Loucy (cell line): Measurements from ENCODE around the gene CD84.

ENCODE experiments used
- H2AFZ ChIP-seq: fragments of 200-600 bp; sonication (generic); 2 replicates; pipeline ENCODE4 v1.6.0; 2016; ENCODE audit warnings: antibody characterized with exemption, mild to moderate bottlenecking, low read length, moderate library complexity
- H3F3A ChIP-seq: fragments of 200-600 bp; 2 replicates; pipeline ENCODE4 v1.6.0; 2016; ENCODE audit warnings: antibody characterized with exemption, low read depth, mild to moderate bottlenecking
- H3K27me3 ChIP-seq: fragments of 200-600 bp; sonication (generic); 2 replicates; pipeline ENCODE4 v1.6.1; 2014; ENCODE audit warnings: low read length, mild to moderate bottlenecking; ENCODE audit not compliant: insufficient read depth, poor library complexity, severe bottlenecking
- H3K36me3 ChIP-seq: fragments of 200-600 bp; sonication (generic); 2 replicates; pipeline ENCODE4 v1.6.1; 2016; ENCODE audit warnings: low read length; ENCODE audit not compliant: insufficient read depth
- H3K4me1 ChIP-seq: fragments of 200-600 bp; sonication (generic); 2 replicates; pipeline ENCODE4 v1.5.1; 2014; ENCODE audit warnings: low read length, mild to moderate bottlenecking; ENCODE audit not compliant: insufficient read depth, poor library complexity, severe bottlenecking
- H3K4me2 ChIP-seq: fragments of 200-600 bp; sonication (generic); 2 replicates; pipeline ENCODE4 v1.6.0; 2014; ENCODE audit warnings: antibody characterized with exemption, low read length, low read depth, mild to moderate bottlenecking; ENCODE audit not compliant: poor library complexity, severe bottlenecking
- H3K4me3 ChIP-seq: fragments of 200-600 bp; sonication (generic); 2 replicates; pipeline ENCODE4 v1.5.1; 2014; ENCODE audit warnings: low read length, mild to moderate bottlenecking, mixed read lengths; ENCODE audit not compliant: poor library complexity, severe bottlenecking
- H3K79me2 ChIP-seq: fragments of 200-600 bp; sonication (generic); 2 replicates; pipeline ENCODE4 v1.6.1; 2014; ENCODE audit warnings: low read length; ENCODE audit not compliant: insufficient read depth
- H3K9ac ChIP-seq: fragments of 200-600 bp; sonication (generic); 2 replicates; pipeline ENCODE4 v1.6.0; 2014; ENCODE audit warnings: mild to moderate bottlenecking, low read depth, low read length, moderate library complexity; ENCODE audit not compliant: poor library complexity, severe bottlenecking
- H3K9me2 ChIP-seq: fragments of 200-600 bp; sonication (generic); replicated peaks from 2 replicates; pipeline ENCODE4 v1.6.1; 2016; ENCODE audit warnings: low read depth, low read length, mixed read lengths
- H3K9me3 ChIP-seq: fragments of 200-600 bp; sonication (generic); 2 replicates; pipeline ENCODE4 v1.6.1; 2014; ENCODE audit warnings: mild to moderate bottlenecking, antibody characterized with exemption, low read length, low read depth; ENCODE audit not compliant: insufficient read depth
- H4K20me1 ChIP-seq: fragments of 200-600 bp; sonication (generic); 2 replicates; pipeline ENCODE4 v1.6.0; 2014; ENCODE audit warnings: antibody characterized with exemption, low read length, mild to moderate bottlenecking; ENCODE audit not compliant: insufficient read depth, poor library complexity, severe bottlenecking
- EZH2phosphoT487 ChIP-seq: fragments of 200-600 bp; IDR thresholded peaks from 2 replicates; pipeline ENCODE4 v1.6.1; 2018; ENCODE audit warnings: antibody characterized with exemption, mild to moderate bottlenecking, moderate library complexity, borderline replicate concordance
- TF ChIP-seq, protein P1 (sequence below): fragments of 200-600 bp; sonication (generic); conservative IDR thresholded peaks from 2 replicates; pipeline ENCODE4 v1.5.1; 2014; ENCODE audit warnings: mild to moderate bottlenecking, antibody characterized with exemption, low read length

Gene CD84

DNA sequence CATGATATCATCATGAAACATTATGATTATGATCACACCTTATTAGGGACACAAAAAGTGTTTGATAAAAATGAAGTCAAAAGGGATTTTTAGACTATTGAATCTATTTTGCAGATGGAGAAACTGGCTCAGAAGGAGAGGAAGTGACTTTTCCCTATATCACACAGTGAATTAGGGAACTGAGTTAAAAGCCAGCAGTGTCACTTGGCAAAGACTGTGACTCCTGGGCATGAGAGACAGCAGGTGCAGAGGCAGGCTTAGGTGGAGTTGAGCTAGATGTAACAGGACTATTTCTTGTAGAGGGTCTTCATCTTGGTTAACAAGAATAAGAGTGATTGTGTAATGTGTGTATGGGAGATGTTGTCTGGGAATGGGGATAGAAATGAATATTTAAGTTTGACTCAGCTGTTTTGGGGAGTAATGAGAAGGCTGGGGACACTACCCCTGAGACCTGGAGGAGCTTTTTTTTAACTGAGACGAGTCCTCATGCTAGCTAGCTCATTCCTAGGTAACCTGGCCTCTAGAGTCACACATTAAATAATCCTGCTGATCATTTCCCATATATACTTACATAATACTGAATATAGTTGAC, 1.0 kb upstream of the CD84 start:
- peaks cover 24% of the 10 kb centered on the region for H3K79me2 ChIP-seq
- no peaks in the 10 kb centered on the region for H3K27me3 ChIP-seq
- no peaks in the 10 kb centered on the region for H3K9me2 ChIP-seq
- peak overlapping the region; percentile 30 for H3K4me2 ChIP-seq
- TF ChIP-seq EZH2phosphoT487 = no peak
- TF ChIP-seq, protein P1, sequence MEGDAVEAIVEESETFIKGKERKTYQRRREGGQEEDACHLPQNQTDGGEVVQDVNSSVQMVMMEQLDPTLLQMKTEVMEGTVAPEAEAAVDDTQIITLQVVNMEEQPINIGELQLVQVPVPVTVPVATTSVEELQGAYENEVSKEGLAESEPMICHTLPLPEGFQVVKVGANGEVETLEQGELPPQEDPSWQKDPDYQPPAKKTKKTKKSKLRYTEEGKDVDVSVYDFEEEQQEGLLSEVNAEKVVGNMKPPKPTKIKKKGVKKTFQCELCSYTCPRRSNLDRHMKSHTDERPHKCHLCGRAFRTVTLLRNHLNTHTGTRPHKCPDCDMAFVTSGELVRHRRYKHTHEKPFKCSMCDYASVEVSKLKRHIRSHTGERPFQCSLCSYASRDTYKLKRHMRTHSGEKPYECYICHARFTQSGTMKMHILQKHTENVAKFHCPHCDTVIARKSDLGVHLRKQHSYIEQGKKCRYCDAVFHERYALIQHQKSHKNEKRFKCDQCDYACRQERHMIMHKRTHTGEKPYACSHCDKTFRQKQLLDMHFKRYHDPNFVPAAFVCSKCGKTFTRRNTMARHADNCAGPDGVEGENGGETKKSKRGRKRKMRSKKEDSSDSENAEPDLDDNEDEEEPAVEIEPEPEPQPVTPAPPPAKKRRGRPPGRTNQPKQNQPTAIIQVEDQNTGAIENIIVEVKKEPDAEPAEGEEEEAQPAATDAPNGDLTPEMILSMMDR = no peak
- H2AFZ ChIP-seq = no peak overlapping the region; the same call in 1 of the 2 replicates
- H3K9me3 ChIP-seq = peaks cover 3% of the 10 kb centered on the region; the same call in 1 of the 2 replicates
- H3K36me3 ChIP-seq = no peaks in the 10 kb centered on the region
- H3K9ac ChIP-seq = no peak overlapping the region
- no peaks in the 10 kb centered on the region for H3F3A ChIP-seq
- H3K4me1 ChIP-seq = peaks cover 65% of the 10 kb centered on the region
- no peak overlapping the region for H3K4me3 ChIP-seq
- H4K20me1 ChIP-seq = no peaks in the 10 kb centered on the region

DNA sequence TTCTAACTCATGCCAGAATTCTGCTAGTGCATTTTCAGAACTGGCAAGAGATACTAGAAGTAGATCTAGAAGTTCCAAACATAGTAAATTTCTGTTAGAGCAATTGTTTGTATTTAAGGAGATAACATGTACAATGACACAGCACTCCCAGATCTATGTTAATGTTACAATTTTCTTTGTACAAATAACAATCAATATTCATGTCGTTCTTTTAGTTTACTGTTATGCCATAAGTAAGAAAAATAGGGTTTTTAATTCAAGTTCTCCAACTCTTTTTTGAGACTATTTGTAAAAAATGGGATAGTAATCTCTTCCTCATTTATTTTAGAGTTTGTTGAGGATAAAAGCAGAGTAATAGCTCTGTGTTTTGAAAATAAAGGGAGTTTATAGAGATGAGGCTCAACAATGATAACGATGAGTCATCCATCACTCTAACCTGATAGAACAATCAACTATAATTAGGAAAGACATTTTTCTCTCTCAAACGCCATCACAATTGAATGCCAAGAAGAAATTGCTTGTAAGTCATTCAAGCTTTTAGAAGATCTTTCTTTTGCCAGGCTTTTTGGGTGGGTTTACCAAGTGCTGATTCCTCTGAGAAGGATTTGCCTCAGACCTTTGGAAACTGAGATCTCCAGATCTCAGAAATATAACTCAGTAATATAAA, 638 bp downstream of the CD84 start:
- Histone ChIP-seq H3F3A (no peaks in the 10 kb centered on the region), H3K36me3 (no peaks in the 10 kb centered on the region), H3K4me1 (peaks cover 69% of the 10 kb centered on the region), H3K4me2 (peak overlapping the region; percentile 78), H3K79me2 (peaks cover 31% of the 10 kb centered on the region), H3K9me3 (peaks cover 3% of the 10 kb centered on the region; the same call in 1 of the 2 replicates), H3K9ac (peak overlapping the region; percentile 75), H2AFZ (peak overlapping the region; percentile 77), H3K9me2 (no peaks in the 10 kb centered on the region), H3K27me3 (peaks cover 5% of the 10 kb centered on the region), H3K4me3 (peak overlapping the region; percentile 74), H4K20me1 (no peaks in the 10 kb centered on the region)
- TF ChIP-seq, protein P1 = no peak
- TF ChIP-seq EZH2phosphoT487 = no peak

DNA sequence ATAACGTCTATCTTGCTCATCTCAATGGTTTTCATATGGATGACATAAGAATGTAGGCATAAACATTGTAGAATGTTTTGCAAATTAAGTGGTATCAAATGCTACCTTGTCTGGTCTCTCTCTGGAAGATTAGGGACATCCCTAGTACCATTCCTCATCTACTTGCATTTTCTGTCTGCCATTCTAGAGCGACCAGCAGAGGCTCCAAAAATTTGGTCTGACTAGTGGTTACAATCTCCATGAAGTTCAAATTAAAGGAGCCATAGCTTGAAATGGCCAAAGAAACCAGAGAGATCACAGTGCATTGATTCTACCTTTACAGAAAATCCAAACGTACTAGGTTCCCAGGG, 1.1 kb downstream of the CD84 start:
- no peak overlapping the region for H2AFZ ChIP-seq

More for the DNA sequence above, 1.1 kb downstream of the CD84 start:
- Histone ChIP-seq H4K20me1 (no peaks in the 10 kb centered on the region), H3K4me1 (peaks cover 69% of the 10 kb centered on the region), H3K9me2 (no peaks in the 10 kb centered on the region), H3K9ac (peak overlapping the region; percentile 75), H3K4me2 (peak overlapping the region; percentile 78), H3F3A (no peaks in the 10 kb centered on the region), H3K79me2 (peaks cover 32% of the 10 kb centered on the region), H3K9me3 (peaks cover 3% of the 10 kb centered on the region; the same call in 1 of the 2 replicates), H3K36me3 (no peaks in the 10 kb centered on the region), H3K4me3 (peak overlapping the region; percentile 74), H3K27me3 (peaks cover 10% of the 10 kb centered on the region)
- TF ChIP-seq, protein P1 = 0 out of 2 replicates have a peak, but pooled peaks have one; percentile 22
- no peak for TF ChIP-seq EZH2phosphoT487
